ENCODE data around the gene DGKI.

DNA sequence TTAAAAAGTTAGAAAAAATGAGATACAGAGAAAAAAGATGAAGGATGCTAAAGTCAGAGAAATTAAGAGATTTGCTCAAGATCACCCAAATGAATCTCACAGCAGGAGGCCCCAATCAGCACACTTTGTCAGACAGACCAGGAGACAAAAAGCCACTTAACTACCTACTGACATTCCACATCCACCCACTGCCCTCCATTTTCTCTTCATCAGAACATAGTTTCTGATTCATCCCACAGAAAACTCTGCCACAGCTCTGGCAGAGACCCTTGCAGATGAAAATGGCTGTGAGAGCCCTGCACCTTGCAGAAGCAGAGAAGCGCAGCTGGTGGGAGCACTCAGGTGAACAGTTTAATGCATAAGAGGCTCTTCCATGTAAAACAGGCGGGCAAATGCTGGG lies 26.6 kb downstream of the DGKI start:
- TF ChIP-seq EZH2phosphoT487 (IDR thresholded peaks at IDR 0.05; ENCODE audit: low read depth): no peak
- TF ChIP-seq, protein P1, sequence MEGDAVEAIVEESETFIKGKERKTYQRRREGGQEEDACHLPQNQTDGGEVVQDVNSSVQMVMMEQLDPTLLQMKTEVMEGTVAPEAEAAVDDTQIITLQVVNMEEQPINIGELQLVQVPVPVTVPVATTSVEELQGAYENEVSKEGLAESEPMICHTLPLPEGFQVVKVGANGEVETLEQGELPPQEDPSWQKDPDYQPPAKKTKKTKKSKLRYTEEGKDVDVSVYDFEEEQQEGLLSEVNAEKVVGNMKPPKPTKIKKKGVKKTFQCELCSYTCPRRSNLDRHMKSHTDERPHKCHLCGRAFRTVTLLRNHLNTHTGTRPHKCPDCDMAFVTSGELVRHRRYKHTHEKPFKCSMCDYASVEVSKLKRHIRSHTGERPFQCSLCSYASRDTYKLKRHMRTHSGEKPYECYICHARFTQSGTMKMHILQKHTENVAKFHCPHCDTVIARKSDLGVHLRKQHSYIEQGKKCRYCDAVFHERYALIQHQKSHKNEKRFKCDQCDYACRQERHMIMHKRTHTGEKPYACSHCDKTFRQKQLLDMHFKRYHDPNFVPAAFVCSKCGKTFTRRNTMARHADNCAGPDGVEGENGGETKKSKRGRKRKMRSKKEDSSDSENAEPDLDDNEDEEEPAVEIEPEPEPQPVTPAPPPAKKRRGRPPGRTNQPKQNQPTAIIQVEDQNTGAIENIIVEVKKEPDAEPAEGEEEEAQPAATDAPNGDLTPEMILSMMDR (IDR thresholded peaks at IDR 0.05; ENCODE audit: low read depth, low read length): no peak
